Neuronal stem cell (in vitro differentiated cells): Measurements from ENCODE around the gene VAMP5.
"Not testable (repeated sequence)": the region's sequence is repeated elsewhere in the genome, so short reads cannot be mapped to it uniquely, and the experiment has no call there.

Experiments used
- DNase-seq: peaks from one replicate; pipeline ENCODE4 v3.0.0-alpha.2; 2013; ENCODE audit warnings: low spot score
- H2AFZ ChIP-seq: one replicate; pipeline ENCODE4 v1.6.1; 2013; ENCODE audit warnings: mild to moderate bottlenecking, low read length, inconsistent platforms
- H2AK5ac ChIP-seq: 2 replicates; pipeline ENCODE4 v1.6.1; 2013; ENCODE audit warnings: low read depth, mild to moderate bottlenecking, inconsistent platforms, low read length, moderate library complexity, mixed read lengths
- H2BK120ac ChIP-seq: 2 replicates; pipeline ENCODE4 v1.6.1; 2013; ENCODE audit warnings: low read depth, mild to moderate bottlenecking, inconsistent platforms, low read length, moderate library complexity, mixed read lengths
- H2BK12ac ChIP-seq: one replicate; pipeline ENCODE4 v1.6.1; 2013; ENCODE audit warnings: low read length, inconsistent platforms
- H2BK15ac ChIP-seq: 2 replicates; pipeline ENCODE4 v1.6.1; 2013; ENCODE audit warnings: mild to moderate bottlenecking, low read length, inconsistent platforms, mixed read lengths
- H2BK5ac ChIP-seq: one replicate; pipeline ENCODE4 v1.6.1; 2013; ENCODE audit warnings: inconsistent platforms, mild to moderate bottlenecking, low read length, moderate library complexity
- H3K14ac ChIP-seq: one replicate; pipeline ENCODE4 v1.6.1; 2013; ENCODE audit warnings: low read length, inconsistent platforms
- H3K18ac ChIP-seq: 2 replicates; pipeline ENCODE4 v1.6.1; 2013; ENCODE audit warnings: low read length, inconsistent platforms
- H3K23ac ChIP-seq: 2 replicates; pipeline ENCODE4 v1.6.1; 2013; ENCODE audit warnings: low read depth, mild to moderate bottlenecking, mixed read lengths, low read length, inconsistent platforms; ENCODE audit not compliant: poor library complexity
- H3K27ac ChIP-seq: replicated peaks from 3 replicates; pipeline ENCODE4 v1.5.1; 2013; ENCODE audit warnings: low read length, inconsistent platforms
- H3K27me3 ChIP-seq, 3 experiments: 2 replicates each; pipeline ENCODE4 v1.6.1; 2013; ENCODE audit warnings: low read length in 3 of 3, mild to moderate bottlenecking in 2 of 3, inconsistent platforms in 1 of 3, low read depth in 1 of 3, mixed read lengths in 1 of 3, moderate library complexity in 1 of 3; ENCODE audit not compliant: control insufficient read depth in 3 of 3, insufficient read depth in 3 of 3
- H3K36me3 ChIP-seq, 2 donors: replicated peaks in 1 of 2; 2 replicates each; pipeline ENCODE4 v1.6.1; 2013; ENCODE audit warnings: low read length in 2 of 2; ENCODE audit not compliant: control insufficient read depth in 2 of 2, insufficient read depth in 2 of 2
- H3K4ac ChIP-seq: 2 replicates; pipeline ENCODE4 v1.6.1; 2013; ENCODE audit warnings: inconsistent platforms, mild to moderate bottlenecking, low read length, moderate library complexity
- H3K4me1 ChIP-seq, 2 donors: 1 replicate in 1 of 2; 2 replicates in 1 of 2; pipeline ENCODE4 v1.6.1; 2013; ENCODE audit warnings: low read length in 2 of 2, low read depth in 1 of 2; ENCODE audit not compliant: control insufficient read depth in 2 of 2, insufficient read depth in 1 of 2
- H3K4me2 ChIP-seq: one replicate; pipeline ENCODE4 v1.6.1; 2013; ENCODE audit warnings: mild to moderate bottlenecking, low read length, inconsistent platforms; ENCODE audit not compliant: insufficient read depth, poor library complexity, severe bottlenecking
- H3K4me3 ChIP-seq, 2 donors: 2 replicates each; pipeline ENCODE4 v1.5.1; 2013; ENCODE audit warnings: low read length in 2 of 2, mild to moderate bottlenecking in 2 of 2, inconsistent platforms in 1 of 2, moderate library complexity in 1 of 2
- H3K79me1 ChIP-seq: one replicate; pipeline ENCODE4 v1.6.1; 2013; ENCODE audit warnings: low read depth, mild to moderate bottlenecking, inconsistent platforms, low read length, moderate library complexity
- H3K9ac ChIP-seq: one replicate; pipeline ENCODE4 v1.6.1; 2013; ENCODE audit warnings: mild to moderate bottlenecking, low read depth, low read length, inconsistent platforms; ENCODE audit not compliant: poor library complexity
- H3K9me3 ChIP-seq, 2 donors: replicated peaks in 1 of 2; 2 replicates each; pipeline versions ENCODE3 to v1.6.1; 2013; ENCODE audit warnings: low read length in 2 of 2, mild to moderate bottlenecking in 2 of 2, inconsistent platforms in 1 of 2, low read depth in 1 of 2, mixed read lengths in 1 of 2, moderate library complexity in 1 of 2; ENCODE audit not compliant: control insufficient read depth in 2 of 2, insufficient read depth in 1 of 2
- H4K8ac ChIP-seq: one replicate; pipeline ENCODE4 v1.6.1; 2013; ENCODE audit warnings: low read depth, mild to moderate bottlenecking, inconsistent platforms, low read length, moderate library complexity
- H4K91ac ChIP-seq: one replicate; pipeline ENCODE4 v1.6.1; 2013; ENCODE audit warnings: low read length, low read depth, mild to moderate bottlenecking, inconsistent platforms; ENCODE audit not compliant: poor library complexity
- WGBS, 2 donors: extraction: QIAGEN DNeasy Blood & Tissue Kit; methylation state at CpG; one replicate each; pipeline ENCODE4 v1.1.7; 2013; ENCODE audit warnings: missing lambda C conversion rate in 2 of 2, mixed read lengths in 1 of 2; ENCODE audit not compliant: insufficient read length in 2 of 2, insufficient replicate concordance in 1 of 2; ENCODE audit errors: extremely low coverage in 2 of 2; 5-methylcytosine and 5-hydroxymethylcytosine counted together

The VAMP5 gene

DNA sequence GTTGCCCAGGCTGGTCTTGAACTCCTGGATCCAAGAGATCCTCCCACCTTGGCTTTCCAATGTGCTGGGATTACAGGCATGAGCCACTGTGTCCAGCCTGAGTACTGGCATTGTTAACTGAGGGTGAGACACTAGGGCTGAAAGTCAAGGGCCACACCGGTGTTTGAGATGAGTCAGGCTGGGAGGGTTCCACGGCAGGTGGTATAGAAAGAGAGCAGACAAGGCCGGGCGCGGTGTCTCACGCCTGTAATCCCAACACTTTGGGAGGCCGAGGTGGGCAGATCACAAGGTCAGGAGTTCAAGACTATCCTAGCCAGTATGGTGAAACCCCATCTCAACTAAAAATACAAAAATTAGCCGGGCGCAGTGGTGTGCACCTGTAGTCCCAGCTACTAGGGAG, 8.1 kb downstream of the VAMP5 start:
- not testable (repeated sequence) for H2BK12ac ChIP-seq

DNA sequence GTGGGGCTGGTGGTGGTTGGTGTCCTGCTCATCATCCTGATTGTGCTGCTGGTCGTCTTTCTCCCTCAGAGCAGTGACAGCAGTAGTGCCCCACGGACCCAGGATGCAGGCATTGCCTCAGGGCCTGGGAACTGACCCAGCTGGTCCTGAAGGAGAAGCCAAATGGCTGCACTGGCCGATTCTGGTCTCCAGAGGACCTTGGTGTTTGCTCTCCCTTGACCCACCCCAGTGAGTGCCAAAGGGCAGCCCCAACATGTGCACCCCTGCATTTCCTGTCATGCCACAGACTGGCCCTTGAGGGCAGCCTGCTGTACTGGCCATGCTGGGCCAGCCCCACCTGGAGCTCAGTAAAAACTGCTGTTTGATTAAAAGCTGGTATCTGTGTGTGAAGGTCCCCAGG, 8.8 kb downstream of the VAMP5 start:
- no peak overlapping the region for H3K9ac ChIP-seq
- DNase-seq, result no peak
- no peak overlapping the region for H3K4me2 ChIP-seq
- peak overlapping the region; percentile 46 for H2BK5ac ChIP-seq
- no peak overlapping the region for H4K8ac ChIP-seq
- H3K23ac ChIP-seq, result no peak overlapping the region
- no peak overlapping the region for H2BK15ac ChIP-seq
- H3K36me3 ChIP-seq, result peaks cover 13 to 15% of the 10 kb centered on the region in 2 donors
- H3K14ac ChIP-seq, result no peak overlapping the region
- H2AFZ ChIP-seq, result no peak overlapping the region
- H2BK120ac ChIP-seq, result no peak overlapping the region
- peaks cover 0 to 2% of the 10 kb centered on the region in 2 donors for H3K9me3 ChIP-seq
- H3K27me3 ChIP-seq, result peaks cover 0 to 3% (median 0%) of the 10 kb centered on the region in 3 experiments
- H3K79me1 ChIP-seq, result peaks cover 10% of the 10 kb centered on the region
- H3K18ac ChIP-seq, result no peak overlapping the region
- H3K4ac ChIP-seq, result no peak overlapping the region
- no CpG with 5 or more reads among the region's 3 CpGs for WGBS, 2 donors
- H3K4me3 ChIP-seq, result no peak overlapping the region
- H4K91ac ChIP-seq, result no peak overlapping the region
- peaks cover 8 to 15% of the 10 kb centered on the region in 2 donors for H3K4me1 ChIP-seq
- no peak overlapping the region for H3K27ac ChIP-seq
- no peak overlapping the region for H2BK12ac ChIP-seq
- H2AK5ac ChIP-seq, result peak overlapping the region; percentile 52

More for the DNA sequence above, 8.1 kb downstream of the VAMP5 start:
- H3K27ac ChIP-seq, H3K79me1 ChIP-seq, DNase-seq, H2BK120ac ChIP-seq, H2BK5ac ChIP-seq, H3K18ac ChIP-seq, H4K91ac ChIP-seq, H3K9ac ChIP-seq, H3K4ac ChIP-seq, H3K14ac ChIP-seq, H3K27me3 ChIP-seq, H2AFZ ChIP-seq, H3K36me3 ChIP-seq, H3K4me3 ChIP-seq, H4K8ac ChIP-seq, H2BK15ac ChIP-seq, H3K9me3 ChIP-seq, H2AK5ac ChIP-seq, H3K4me2 ChIP-seq, H3K23ac ChIP-seq: not testable (repeated sequence)
- peaks cover 8 to 18% of the 10 kb centered on the region in 2 donors for H3K4me1 ChIP-seq
- WGBS, 2 donors, result no CpG with 5 or more reads among the region's 9 CpGs

DNA sequence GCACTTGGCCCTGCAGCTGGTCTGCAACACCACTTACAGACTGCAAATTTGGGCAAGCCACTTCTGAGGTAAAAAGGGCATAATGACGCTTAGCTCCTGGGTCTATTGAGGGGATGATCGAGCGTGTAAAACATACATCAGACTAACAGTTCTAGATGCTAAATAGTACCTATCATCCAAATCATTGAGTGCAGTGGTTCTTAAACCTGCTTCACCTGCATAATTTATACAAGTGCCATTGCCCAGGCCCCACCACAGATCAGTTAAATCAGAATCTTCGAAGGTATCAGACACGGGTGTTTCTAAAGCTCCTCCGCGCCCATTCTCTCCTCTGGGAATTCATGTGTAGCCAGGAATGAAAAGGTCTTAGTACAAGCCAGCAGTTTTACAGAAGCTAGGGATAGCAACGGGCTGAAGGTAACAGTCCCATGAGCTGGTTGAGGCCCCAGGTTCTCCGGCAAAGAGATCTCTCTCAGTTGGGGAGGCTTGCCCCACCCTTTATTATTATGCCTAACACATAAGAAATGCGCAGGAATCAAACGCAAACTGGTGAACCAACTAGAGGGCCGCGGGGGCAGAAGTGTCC, 10.6 kb downstream of the VAMP5 start:
- Histone ChIP-seq H3K18ac (peak overlapping the region; percentile 92), H3K4ac (no peak overlapping the region), H2AK5ac (no peak overlapping the region), H2BK120ac (no peak overlapping the region), H3K9me3 (peaks cover 0 to 2% of the 10 kb centered on the region in 2 donors), H3K27ac (peak overlapping the region; percentile 75), H3K27me3 (peaks cover 0 to 3% (median 0%) of the 10 kb centered on the region in 3 experiments), H3K4me2 (peak overlapping the region; percentile 73), H3K79me1 (peaks cover 10% of the 10 kb centered on the region), H2BK5ac (no peak overlapping the region), H4K91ac (no peak overlapping the region), H4K8ac (no peak overlapping the region), H3K4me3 (peak overlapping the region; percentile 86 to 87), H2AFZ (peak overlapping the region; percentile 88), H3K23ac (no peak overlapping the region), H3K36me3 (peaks cover 23 to 33% of the 10 kb centered on the region in 2 donors), H3K9ac (no peak overlapping the region), H2BK12ac (no peak overlapping the region), H2BK15ac (no peak overlapping the region), H3K14ac (no peak overlapping the region), H3K4me1 (peaks cover 8 to 15% of the 10 kb centered on the region in 2 donors)
- no CpG with 5 or more reads among the region's 13 CpGs for WGBS, 2 donors
- DNase-seq, result no peak

DNA sequence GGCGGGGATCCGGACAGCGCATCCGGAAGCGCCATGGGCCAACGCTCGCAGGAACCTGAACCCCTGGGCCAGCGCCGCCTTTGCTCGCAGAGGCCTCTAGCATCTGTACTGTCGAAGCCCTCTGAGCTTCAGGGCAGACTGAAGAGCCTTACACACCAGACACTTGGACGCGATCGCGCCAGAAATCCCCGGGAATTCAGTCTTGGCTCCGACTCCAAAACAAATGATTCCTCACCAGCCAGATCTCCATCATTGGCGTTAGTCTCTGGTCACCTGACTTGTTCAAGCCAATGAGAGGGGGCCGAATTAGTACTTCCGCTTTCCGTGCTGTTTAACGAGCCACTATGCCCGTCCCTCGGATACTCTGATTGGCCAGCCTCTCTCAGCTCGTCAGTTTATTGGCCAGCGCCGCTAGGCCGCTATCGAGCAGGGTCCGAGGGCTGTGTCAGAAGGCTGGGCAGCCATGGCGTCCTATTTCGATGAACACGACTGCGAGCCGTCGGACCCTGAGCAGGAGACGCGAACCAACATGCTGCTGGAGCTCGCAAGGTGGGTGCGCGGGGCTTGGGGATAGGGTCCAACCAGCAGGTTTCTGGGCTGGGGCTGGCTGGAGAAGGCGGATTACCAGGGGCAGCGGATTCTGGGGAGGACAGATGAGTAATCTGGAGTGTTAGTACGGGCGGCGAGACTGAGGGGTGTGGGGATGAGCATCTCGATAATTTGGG, 11.2 kb downstream of the VAMP5 start, which contains the start of gene RNF181:
Gene RNF181 (plus strand): TSS at position 445 of the 725 bp plus-strand sequence. CDS start 19 bp downstream, at position 464.
- peaks cover 10% of the 10 kb centered on the region for H3K79me1 ChIP-seq
- no peak within 1 kb of the TSS for H3K14ac ChIP-seq
- H3K23ac ChIP-seq, result peak within 1 kb of the TSS; percentile 38
- H4K91ac ChIP-seq, result no peak within 1 kb of the TSS
- H4K8ac ChIP-seq, result no peak within 1 kb of the TSS
- no CpG with 5 or more reads among the region's 47 CpGs for WGBS, 2 donors
- peak; percentile 96 for DNase-seq
- H2BK120ac ChIP-seq, result no peak within 1 kb of the TSS
- H3K4ac ChIP-seq, result no peak within 1 kb of the TSS
- peak within 1 kb of the TSS; percentile 75 for H3K27ac ChIP-seq
- peak within 1 kb of the TSS; percentile 92 for H3K18ac ChIP-seq
- H2BK5ac ChIP-seq, result peak within 1 kb of the TSS; percentile 62
- peaks cover 8 to 13% of the 10 kb centered on the region in 2 donors for H3K4me1 ChIP-seq
- peaks cover 0 to 2% of the 10 kb centered on the region in 2 donors for H3K9me3 ChIP-seq
- peaks cover 0 to 3% (median 0%) of the 10 kb centered on the region in 3 experiments for H3K27me3 ChIP-seq
- H2BK12ac ChIP-seq, result no peak within 1 kb of the TSS
- peaks cover 27 to 37% of the 10 kb centered on the region in 2 donors for H3K36me3 ChIP-seq
- H3K4me2 ChIP-seq, result peak within 1 kb of the TSS; percentile 84
- peak within 1 kb of the TSS; percentile 86 to 99 for H3K4me3 ChIP-seq
- H3K9ac ChIP-seq, result peak within 1 kb of the TSS; percentile 95
- peak within 1 kb of the TSS; percentile 89 for H2AFZ ChIP-seq
- no peak within 1 kb of the TSS for H2BK15ac ChIP-seq
- peak within 1 kb of the TSS; percentile 31 for H2AK5ac ChIP-seq
